ENCODE measurements around the gene MIPOL1. TPM values are rescaled to one million over a fixed set of nuclear protein-coding genes. Genes with fewer than 3 reads are reported as not detected.

Gene MIPOL1
- total and polyA plus RNA-seq, 9 of the 15 experiments (the other 6 are each of a cell fraction or from before 2014, with no cell fraction given) = 6.7 to 21.9 (median 12.4) TPM

DNA sequence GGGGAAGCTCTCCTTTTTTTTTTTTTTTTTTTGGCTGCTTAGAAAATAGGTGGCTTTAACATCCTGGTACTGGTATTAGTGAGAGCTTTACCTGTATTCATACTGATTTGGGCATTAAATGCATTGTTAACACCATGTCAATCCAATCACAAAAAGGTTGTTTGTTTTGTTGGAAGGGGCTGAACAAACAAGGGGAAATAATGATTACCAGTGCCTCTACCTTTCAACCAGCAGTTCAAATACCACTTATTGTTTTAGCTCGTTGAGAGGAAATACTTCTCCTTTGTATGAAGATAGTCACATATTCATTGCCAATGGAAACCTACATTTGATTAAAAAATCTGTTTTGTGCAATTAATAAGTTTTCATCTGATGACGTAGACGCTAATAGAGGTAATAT lies 72.9 kb downstream of the MIPOL1 start:
- in situ Hi-C loops (cut with MboI) (loop anchor here (25.0 kb wide), 1 partner anchor 317 kb away; the partner anchor contains the start of genes FOXA1 and TTC6), intact Hi-C loops (cut with micrococcal nuclease) (no loop called here)
- ATAC-seq = no peak
- TF ChIP-seq POLR2G (IDR thresholded peaks at IDR 0.05; ENCODE audit: low read depth, low read length) = no peak
- no peak for TF ChIP-seq MTF1 (CRISPR knock-in tag; IDR thresholded peaks at IDR 0.05; ENCODE audit: borderline replicate concordance)
- no peak for TF ChIP-seq NUFIP1 (IDR thresholded peaks at IDR 0.05; ENCODE audit: partially characterized antibody)
- no peak for TF ChIP-seq ZNF347 (CRISPR knock-in tag; IDR thresholded peaks at IDR 0.05; ENCODE audit: low read depth)
- no peak for TF ChIP-seq PYGO2 (tag; IDR thresholded peaks at IDR 0.05)
- TF ChIP-seq HNRNPK (IDR thresholded peaks at IDR 0.05; ENCODE audit: low read depth, low read length, poor library complexity, severe bottlenecking) = no peak
- no peak for TF ChIP-seq ZNF239 (CRISPR knock-in tag; IDR thresholded peaks at IDR 0.05)
- TF ChIP-seq FOXK2 (conservative IDR thresholded peaks at IDR 0.05 in 1 of 2, IDR thresholded peaks at IDR 0.05 in 1 of 2; ENCODE audit: low read depth in 2 of 2) = no peak
- no peak for TF ChIP-seq SMC3 (conservative IDR thresholded peaks at IDR 0.05; ENCODE audit: insufficient read depth, low read depth, low read length)
- TF ChIP-seq ZNF589 (CRISPR knock-in tag; IDR thresholded peaks at IDR 0.05; ENCODE audit: low read depth) = no peak
- TF ChIP-seq SMAD1 (IDR thresholded peaks at IDR 0.05; ENCODE audit: low read depth, low read length, partially characterized antibody) = no peak
- no peak for TF ChIP-seq SMAD2 (IDR thresholded peaks at IDR 0.05; ENCODE audit: low read depth, low read length)
- TF ChIP-seq EGR1 (conservative IDR thresholded peaks at IDR 0.05) = no peak
- TF ChIP-seq, protein P1, sequence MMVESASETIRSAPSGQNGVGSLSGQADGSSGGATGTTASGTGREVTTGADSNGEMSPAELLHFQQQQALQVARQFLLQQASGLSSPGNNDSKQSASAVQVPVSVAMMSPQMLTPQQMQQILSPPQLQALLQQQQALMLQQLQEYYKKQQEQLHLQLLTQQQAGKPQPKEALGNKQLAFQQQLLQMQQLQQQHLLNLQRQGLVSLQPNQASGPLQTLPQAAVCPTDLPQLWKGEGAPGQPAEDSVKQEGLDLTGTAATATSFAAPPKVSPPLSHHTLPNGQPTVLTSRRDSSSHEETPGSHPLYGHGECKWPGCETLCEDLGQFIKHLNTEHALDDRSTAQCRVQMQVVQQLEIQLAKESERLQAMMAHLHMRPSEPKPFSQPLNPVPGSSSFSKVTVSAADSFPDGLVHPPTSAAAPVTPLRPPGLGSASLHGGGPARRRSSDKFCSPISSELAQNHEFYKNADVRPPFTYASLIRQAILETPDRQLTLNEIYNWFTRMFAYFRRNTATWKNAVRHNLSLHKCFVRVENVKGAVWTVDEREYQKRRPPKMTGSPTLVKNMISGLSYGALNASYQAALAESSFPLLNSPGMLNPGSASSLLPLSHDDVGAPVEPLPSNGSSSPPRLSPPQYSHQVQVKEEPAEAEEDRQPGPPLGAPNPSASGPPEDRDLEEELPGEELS (CRISPR knock-in tag; IDR thresholded peaks at IDR 0.05; ENCODE audit: borderline replicate concordance) = no peak
- Histone ChIP-seq H3K4me2 (ENCODE audit: insufficient read depth, low read length) (no peak overlapping the region), H3K79me2 (ENCODE audit: control insufficient read depth, insufficient read depth, low read length) (no peaks in the 10 kb centered on the region), H3K27me3 (ENCODE audit: control insufficient read depth in 2 of 2, insufficient read depth in 2 of 2, low read length in 2 of 2) (no peaks in the 10 kb centered on the region), H3K27ac (ENCODE audit: extremely low read depth, low read depth, low read length) (no peak overlapping the region), H3K4me3 (no peak overlapping the region), H3K9me1 (ENCODE audit: control insufficient read depth, insufficient read depth, low read length) (no peaks in the 10 kb centered on the region), H2AFZ (ENCODE audit: low read depth, low read length) (no peak overlapping the region), H4K20me1 (replicated peaks; ENCODE audit: control insufficient read depth, insufficient read depth, low read length) (no peaks in the 10 kb centered on the region), H3K4me1 (replicated peaks in 1 of 2; ENCODE audit: control insufficient read depth in 2 of 2, insufficient read depth in 2 of 2, low read length in 2 of 2) (no peaks in the 10 kb centered on the region), H3K9me3 (replicated peaks; ENCODE audit: control insufficient read depth, insufficient read depth, low read depth, low read length) (no peaks in the 10 kb centered on the region), H3K36me3 (ENCODE audit: control insufficient read depth, insufficient read depth, low read length) (no peaks in the 10 kb centered on the region), H3K9ac (ENCODE audit: insufficient read depth in 1 of 2, low read depth in 2 of 2, low read length in 2 of 2) (no peak overlapping the region)
- no peak for DNase-seq (ENCODE audit: extremely low read depth in 1 of 4, low spot score in 3 of 4)
- no peak for FAIRE-seq
- 62% methylated on average over 3 of the region's 3 CpGs for WGBS (ENCODE audit: insufficient coverage, low coverage, missing lambda C conversion rate)
- CTCF ChIA-PET (ENCODE audit: low intra/inter-chr PET ratio) = no interaction called here
- POLR2A ChIA-PET = no interaction called here
- no TSS peak for BruUV-seq (replicated peaks)

Measured in K562 (cell line).